ENCODE results near the gene PDE8A.
A peak's percentile ranks its signal among the peaks of the same experiment; 100 is the strongest.

PDE8A gene

GRCh38 chr15:84947947-84948830 lies 33.5 kb upstream of the PDE8A start:
- Histone ChIP-seq H3K27ac (ENCODE audit: low read depth, low read length) (no peak overlapping the region), H3K4me1 (ENCODE audit: control insufficient read depth, insufficient read depth, low read length) (no peaks in the 10 kb centered on the region), H3K9me3 (ENCODE audit: control insufficient read depth, insufficient read depth, low read length) (no peaks in the 10 kb centered on the region), H3K4me3 (ENCODE audit: low read depth, low read length) (no peak overlapping the region), H3K36me3 (ENCODE audit: control insufficient read depth, insufficient read depth, low read length) (no peaks in the 10 kb centered on the region), H3K9ac (ENCODE audit: low read depth, low read length) (no peak overlapping the region), H3K27me3 (ENCODE audit: control insufficient read depth, insufficient read depth, low read length) (no peaks in the 10 kb centered on the region)

- Histone ChIP-seq H3K4me3 (ENCODE audit: low read depth, low read length) (no peak overlapping the region), H3K9ac (ENCODE audit: low read depth, low read length) (no peak overlapping the region), H3K36me3 (ENCODE audit: control insufficient read depth, insufficient read depth, low read length) (no peaks in the 10 kb centered on the region), H3K9me3 (ENCODE audit: control insufficient read depth, insufficient read depth, low read length) (no peaks in the 10 kb centered on the region), H3K27ac (ENCODE audit: low read depth, low read length) (no peak overlapping the region), H3K27me3 (ENCODE audit: control insufficient read depth, insufficient read depth, low read length) (no peaks in the 10 kb centered on the region), H3K4me1 (ENCODE audit: control insufficient read depth, insufficient read depth, low read length) (no peaks in the 10 kb centered on the region)
Observed at GRCh38 chr15:84949043-84949442, 32.6 kb upstream of the PDE8A start.

- Histone ChIP-seq H3K9me3 (ENCODE audit: control insufficient read depth, insufficient read depth, low read length) (no peaks in the 10 kb centered on the region), H3K27ac (ENCODE audit: low read depth, low read length) (no peak overlapping the region), H3K36me3 (ENCODE audit: control insufficient read depth, insufficient read depth, low read length) (no peaks in the 10 kb centered on the region), H3K9ac (ENCODE audit: low read depth, low read length) (no peak overlapping the region), H3K4me3 (ENCODE audit: low read depth, low read length) (no peak overlapping the region), H3K27me3 (ENCODE audit: control insufficient read depth, insufficient read depth, low read length) (no peaks in the 10 kb centered on the region), H3K4me1 (ENCODE audit: control insufficient read depth, insufficient read depth, low read length) (no peaks in the 10 kb centered on the region)
Observed at GRCh38 chr15:84949845-84950569, 31.6 kb upstream of the PDE8A start.

- no peak overlapping the region for H3K9ac ChIP-seq (ENCODE audit: low read depth, low read length)
- H3K4me3 ChIP-seq (ENCODE audit: low read depth, low read length), result no peak overlapping the region
- H3K4me1 ChIP-seq (ENCODE audit: control insufficient read depth, insufficient read depth, low read length), result peaks cover 2% of the 10 kb centered on the region
- H3K36me3 ChIP-seq (ENCODE audit: control insufficient read depth, insufficient read depth, low read length), result no peaks in the 10 kb centered on the region
- no peaks in the 10 kb centered on the region for H3K27me3 ChIP-seq (ENCODE audit: control insufficient read depth, insufficient read depth, low read length)
- H3K9me3 ChIP-seq (ENCODE audit: control insufficient read depth, insufficient read depth, low read length), result no peaks in the 10 kb centered on the region
- H3K27ac ChIP-seq (ENCODE audit: low read depth, low read length), result no peak overlapping the region
Observed at GRCh38 chr15:84950570-84951111, 31.0 kb upstream of the PDE8A start.

GRCh38 chr15:84951736-84952135 lies 29.9 kb upstream of the PDE8A start:
- H3K27ac ChIP-seq (ENCODE audit: low read depth, low read length), result no peak overlapping the region

GRCh38 chr15:84953136-84953535 lies 28.5 kb upstream of the PDE8A start:
- Histone ChIP-seq H3K36me3 (ENCODE audit: control insufficient read depth, insufficient read depth, low read length) (no peaks in the 10 kb centered on the region), H3K4me1 (ENCODE audit: control insufficient read depth, insufficient read depth, low read length) (peaks cover 4% of the 10 kb centered on the region), H3K27ac (ENCODE audit: low read depth, low read length) (no peak overlapping the region), H3K9me3 (ENCODE audit: control insufficient read depth, insufficient read depth, low read length) (no peaks in the 10 kb centered on the region), H3K4me3 (ENCODE audit: low read depth, low read length) (no peak overlapping the region), H3K9ac (ENCODE audit: low read depth, low read length) (no peak overlapping the region), H3K27me3 (ENCODE audit: control insufficient read depth, insufficient read depth, low read length) (no peaks in the 10 kb centered on the region)

More at GRCh38 chr15:84951736-84952135, 29.9 kb upstream of the PDE8A start:
- Histone ChIP-seq H3K36me3 (ENCODE audit: control insufficient read depth, insufficient read depth, low read length) (no peaks in the 10 kb centered on the region), H3K4me3 (ENCODE audit: low read depth, low read length) (no peak overlapping the region), H3K9me3 (ENCODE audit: control insufficient read depth, insufficient read depth, low read length) (no peaks in the 10 kb centered on the region), H3K9ac (ENCODE audit: low read depth, low read length) (no peak overlapping the region), H3K4me1 (ENCODE audit: control insufficient read depth, insufficient read depth, low read length) (peaks cover 4% of the 10 kb centered on the region), H3K27me3 (ENCODE audit: control insufficient read depth, insufficient read depth, low read length) (no peaks in the 10 kb centered on the region)

- Histone ChIP-seq H3K27me3 (ENCODE audit: control insufficient read depth, insufficient read depth, low read length) (no peaks in the 10 kb centered on the region), H3K4me3 (ENCODE audit: low read depth, low read length) (no peak overlapping the region), H3K9ac (ENCODE audit: low read depth, low read length) (no peak overlapping the region), H3K36me3 (ENCODE audit: control insufficient read depth, insufficient read depth, low read length) (no peaks in the 10 kb centered on the region), H3K27ac (ENCODE audit: low read depth, low read length) (no peak overlapping the region), H3K4me1 (ENCODE audit: control insufficient read depth, insufficient read depth, low read length) (peaks cover 4% of the 10 kb centered on the region), H3K9me3 (ENCODE audit: control insufficient read depth, insufficient read depth, low read length) (no peaks in the 10 kb centered on the region)
Observed at GRCh38 chr15:84953726-84954125, 27.9 kb upstream of the PDE8A start.

- Histone ChIP-seq H3K36me3 (ENCODE audit: control insufficient read depth, insufficient read depth, low read length) (no peaks in the 10 kb centered on the region), H3K4me3 (ENCODE audit: low read depth, low read length) (no peak overlapping the region), H3K9me3 (ENCODE audit: control insufficient read depth, insufficient read depth, low read length) (no peaks in the 10 kb centered on the region), H3K27ac (ENCODE audit: low read depth, low read length) (no peak overlapping the region), H3K4me1 (ENCODE audit: control insufficient read depth, insufficient read depth, low read length) (peaks cover 12% of the 10 kb centered on the region), H3K27me3 (ENCODE audit: control insufficient read depth, insufficient read depth, low read length) (no peaks in the 10 kb centered on the region), H3K9ac (ENCODE audit: low read depth, low read length) (no peak overlapping the region; the same call in 1 of the 2 replicates)
Observed at GRCh38 chr15:84955089-84955848, 26.4 kb upstream of the PDE8A start.

- Histone ChIP-seq H3K27ac (ENCODE audit: low read depth, low read length) (no peak overlapping the region), H3K4me1 (ENCODE audit: control insufficient read depth, insufficient read depth, low read length) (peaks cover 21% of the 10 kb centered on the region), H3K36me3 (ENCODE audit: control insufficient read depth, insufficient read depth, low read length) (no peaks in the 10 kb centered on the region), H3K27me3 (ENCODE audit: control insufficient read depth, insufficient read depth, low read length) (no peaks in the 10 kb centered on the region), H3K9ac (ENCODE audit: low read depth, low read length) (no peak overlapping the region), H3K9me3 (ENCODE audit: control insufficient read depth, insufficient read depth, low read length) (no peaks in the 10 kb centered on the region), H3K4me3 (ENCODE audit: low read depth, low read length) (no peak overlapping the region)
Observed at GRCh38 chr15:84956199-84956598, 25.5 kb upstream of the PDE8A start.

GRCh38 chr15:84960391-84961113 lies 21.1 kb upstream of the PDE8A start:
- peaks cover 25% of the 10 kb centered on the region for H3K4me1 ChIP-seq (ENCODE audit: control insufficient read depth, insufficient read depth, low read length)
- H3K27me3 ChIP-seq (ENCODE audit: control insufficient read depth, insufficient read depth, low read length), result no peaks in the 10 kb centered on the region
- H3K9me3 ChIP-seq (ENCODE audit: control insufficient read depth, insufficient read depth, low read length), result no peaks in the 10 kb centered on the region
- peak overlapping the region; percentile 92 for H3K27ac ChIP-seq (ENCODE audit: low read depth, low read length)
- peak overlapping the region; percentile 20; the same call in 1 of the 2 replicates for H3K4me3 ChIP-seq (ENCODE audit: low read depth, low read length)
- 0 out of 2 replicates have a peak overlapping the region, but pooled peaks have one; percentile 7 for H3K9ac ChIP-seq (ENCODE audit: low read depth, low read length)
- H3K36me3 ChIP-seq (ENCODE audit: control insufficient read depth, insufficient read depth, low read length), result no peaks in the 10 kb centered on the region

Data from HUES48 (cell line).